CD14-positive monocyte (primary cell): ENCODE results near the gene TSPAN15. TPM values are rescaled to one million over a fixed set of nuclear protein-coding genes. Genes with fewer than 3 reads are reported as not detected.

Source experiments
- DNase-seq, 3 donors: peaks; one replicate each; pipeline ENCODE4 v3.0.0-alpha.2; 2011 to 2022
- H2AFZ ChIP-seq: 2 replicates; pipeline ENCODE4 v1.6.0; 2012; ENCODE audit warnings: mild to moderate bottlenecking, low read depth, low read length, inconsistent platforms; ENCODE audit not compliant: insufficient read depth, poor library complexity, severe bottlenecking
- H3K27ac ChIP-seq, 2 donors: 1 replicate in 1 of 2; 2 replicates in 1 of 2; pipeline ENCODE4 v1.5.1; 2012 to 2013; ENCODE audit warnings: low read length in 2 of 2, control low read depth in 1 of 2, inconsistent platforms in 1 of 2, low read depth in 1 of 2, mild to moderate bottlenecking in 1 of 2
- H3K27me3 ChIP-seq, 2 donors: one replicate each; pipeline versions ENCODE4 v1.6.0 to v1.6.1; 2011 to 2013; ENCODE audit warnings: low read length in 2 of 2; ENCODE audit not compliant: control insufficient read depth in 2 of 2, insufficient read depth in 2 of 2
- H3K36me3 ChIP-seq, 2 donors: replicated peaks in 1 of 2; 1 replicate in 1 of 2; 2 replicates in 1 of 2; pipeline versions ENCODE4 v1.5.1 to v1.6.1; 2012 to 2013; ENCODE audit warnings: low read length in 2 of 2, control low read depth in 1 of 2, inconsistent platforms in 1 of 2, mild to moderate bottlenecking in 1 of 2; ENCODE audit not compliant: insufficient read depth in 2 of 2, control insufficient read depth in 1 of 2
- H3K4me1 ChIP-seq, 2 donors: 1 replicate in 1 of 2; 2 replicates in 1 of 2; pipeline versions ENCODE4 v1.5.1 to v1.6.1; 2012 to 2013; ENCODE audit warnings: low read length in 2 of 2, control low read depth in 1 of 2, inconsistent platforms in 1 of 2, mild to moderate bottlenecking in 1 of 2, moderate library complexity in 1 of 2; ENCODE audit not compliant: insufficient read depth in 2 of 2, control insufficient read depth in 1 of 2
- H3K4me2 ChIP-seq: replicated peaks from 2 replicates; pipeline ENCODE3; 2012; ENCODE audit warnings: low read length, moderate library complexity, mild to moderate bottlenecking; ENCODE audit not compliant: poor library complexity, severe bottlenecking; ENCODE audit errors: extremely low read depth
- H3K4me3 ChIP-seq, 3 experiments: fragments of 200-600 bp in 1 of 3; sonication (generic) in 1 of 3; replicated peaks in 1 of 3; 1 replicate in 2 of 3; 2 replicates in 1 of 3; pipeline ENCODE4 v1.5.1; 2011 to 2013; ENCODE audit warnings: low read length in 3 of 3, mild to moderate bottlenecking in 3 of 3, control low read depth in 2 of 3, low read depth in 2 of 3, inconsistent platforms in 1 of 3, moderate library complexity in 1 of 3
- H3K79me2 ChIP-seq: 2 replicates; pipeline ENCODE4 v1.6.0; 2012; ENCODE audit warnings: mild to moderate bottlenecking, control low read depth, inconsistent platforms, low read length, moderate library complexity; ENCODE audit not compliant: insufficient read depth
- H3K9ac ChIP-seq: 2 replicates; pipeline ENCODE4 v1.6.0; 2017; ENCODE audit warnings: low read length, mild to moderate bottlenecking; ENCODE audit not compliant: insufficient read depth, poor library complexity, severe bottlenecking
- H3K9me3 ChIP-seq, 2 donors: replicated peaks in 1 of 2; 1 replicate in 1 of 2; 2 replicates in 1 of 2; pipeline versions ENCODE4 v1.5.1 to v1.6.1; 2012 to 2013; ENCODE audit warnings: low read length in 2 of 2, control low read depth in 1 of 2; ENCODE audit not compliant: control insufficient read depth in 1 of 2, insufficient read depth in 1 of 2
- H4K20me1 ChIP-seq: 2 replicates; pipeline ENCODE4 v1.6.0; 2012; ENCODE audit warnings: mild to moderate bottlenecking, low read length, control low read depth, moderate library complexity; ENCODE audit not compliant: insufficient read depth
- H3K27ac Mint-ChIP-seq, 7 donors: one replicate each; pipeline ENCODE4 v1.8.0; 2020; ENCODE audit warnings: mild to moderate bottlenecking in 7 of 7, mixed read lengths in 7 of 7, moderate library complexity in 6 of 7, inconsistent platforms in 2 of 7
- H3K27me3 Mint-ChIP-seq, 3 donors: one replicate each; pipeline ENCODE4 v1.8.0; 2021 to 2022; ENCODE audit warnings: low read depth in 3 of 3, mild to moderate bottlenecking in 3 of 3, mixed read lengths in 3 of 3, moderate library complexity in 3 of 3, inconsistent platforms in 1 of 3
- H3K36me3 Mint-ChIP-seq, 2 donors: one replicate each; pipeline ENCODE4 v1.8.0; 2020; ENCODE audit warnings: mixed read lengths in 2 of 2, inconsistent platforms in 1 of 2, mild to moderate bottlenecking in 1 of 2
- H3K4me1 Mint-ChIP-seq: one replicate; pipeline ENCODE4 v1.8.0; 2020; ENCODE audit warnings: mild to moderate bottlenecking, mixed read lengths
- H3K4me3 Mint-ChIP-seq, 2 donors: one replicate each; pipeline ENCODE4 v1.8.0; 2020; ENCODE audit warnings: mild to moderate bottlenecking in 2 of 2, mixed read lengths in 2 of 2, moderate library complexity in 1 of 2
- H3K9me3 Mint-ChIP-seq, 7 donors: one replicate each; pipeline ENCODE4 v1.8.0; 2020 to 2022; ENCODE audit warnings: mixed read lengths in 7 of 7, mild to moderate bottlenecking in 6 of 7, moderate library complexity in 6 of 7, inconsistent platforms in 2 of 7
- CTCF ChIP-seq: fragments of 200-600 bp; IDR thresholded peaks from one replicate; pipeline ENCODE4 v1.8.0; 2022; ENCODE audit warnings: antibody characterized with exemption, mild to moderate bottlenecking
- WGBS: methylation state at CpG from one replicate; pipeline ENCODE4 v1.1.5; 2013; ENCODE audit warnings: missing lambda C conversion rate; ENCODE audit not compliant: insufficient coverage; 5-methylcytosine and 5-hydroxymethylcytosine counted together
- intact Hi-C, 2 donors: fragments of 100-400 bp; cut with micrococcal nuclease; formaldehyde crosslinking; loops; one replicate each; pipeline versions ENCODE4 v1.15.0 to v1.15.1; 2023
- polyA plus RNA-seq, 3 donors: library from polyadenylated mRNA; depleted of rRNA in 1 of 3; unstranded in 2 of 3; stranded (reverse) in 1 of 3; fragments of 300-500 nt in 2 of 3; fragments of >200 nt in 1 of 3; fragmentation: Illumina TruSeq in 2 of 3; gene quantifications; 1 replicate in 2 of 3; 2 replicates in 1 of 3; pipeline ENCODE4 v1.2.3, GENCODE V29; 2012 to 2021

TSPAN15 gene
- polyA plus RNA-seq, 3 donors, result 0.22 to 0.39 TPM; not detected in 1

DNA sequence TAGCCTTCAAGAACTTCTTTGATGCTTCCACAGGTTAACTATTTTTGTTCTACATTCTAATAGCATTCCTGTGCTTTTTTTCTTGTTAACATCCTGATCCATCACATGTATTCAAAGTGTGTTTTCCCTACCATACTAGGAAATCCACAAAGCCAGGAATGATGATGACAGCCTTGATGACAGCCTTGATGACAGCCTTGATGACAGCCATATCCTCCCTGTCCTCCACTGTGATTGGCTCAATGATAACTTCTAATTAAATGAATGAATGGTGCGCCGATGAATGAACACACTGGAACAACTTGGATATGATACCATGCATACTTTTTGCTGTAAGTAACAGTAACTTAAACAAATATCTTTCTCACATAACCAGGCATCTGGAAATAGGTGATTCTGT, 26.2 kb upstream of the TSPAN15 start:
- Mint-ChIP-seq H3K4me1 (peaks cover 17% of the 10 kb centered on the region), H3K4me3 (no peak overlapping the region), H3K9me3 (peaks cover 0 to 3% (median 0%) of the 10 kb centered on the region in 7 donors), H3K36me3 (no peaks in the 10 kb centered on the region), H3K27me3 (peaks cover 3 to 11% (median 5%) of the 10 kb centered on the region in 3 donors), H3K27ac (peak overlapping the region in 1 of 7 donors; percentile 13)
- Histone ChIP-seq H2AFZ (no peak overlapping the region), H3K4me1 (peaks cover 6 to 10% of the 10 kb centered on the region in 2 donors), H4K20me1 (no peaks in the 10 kb centered on the region), H3K79me2 (no peaks in the 10 kb centered on the region), H3K4me3 (no peak overlapping the region), H3K4me2 (no peak overlapping the region), H3K27me3 (no peaks in the 10 kb centered on the region), H3K9me3 (no peaks in the 10 kb centered on the region), H3K36me3 (no peaks in the 10 kb centered on the region), H3K9ac (no peak overlapping the region), H3K27ac (no peak overlapping the region)
- no peak for DNase-seq
- no CpG with 5 or more reads among the region's 2 CpGs for WGBS
- intact Hi-C loops, result loop anchor here (5.0 kb wide), 1 partner anchor 82 kb away; no protein-coding TSS in a partner anchor
- TF ChIP-seq CTCF, result no peak

DNA sequence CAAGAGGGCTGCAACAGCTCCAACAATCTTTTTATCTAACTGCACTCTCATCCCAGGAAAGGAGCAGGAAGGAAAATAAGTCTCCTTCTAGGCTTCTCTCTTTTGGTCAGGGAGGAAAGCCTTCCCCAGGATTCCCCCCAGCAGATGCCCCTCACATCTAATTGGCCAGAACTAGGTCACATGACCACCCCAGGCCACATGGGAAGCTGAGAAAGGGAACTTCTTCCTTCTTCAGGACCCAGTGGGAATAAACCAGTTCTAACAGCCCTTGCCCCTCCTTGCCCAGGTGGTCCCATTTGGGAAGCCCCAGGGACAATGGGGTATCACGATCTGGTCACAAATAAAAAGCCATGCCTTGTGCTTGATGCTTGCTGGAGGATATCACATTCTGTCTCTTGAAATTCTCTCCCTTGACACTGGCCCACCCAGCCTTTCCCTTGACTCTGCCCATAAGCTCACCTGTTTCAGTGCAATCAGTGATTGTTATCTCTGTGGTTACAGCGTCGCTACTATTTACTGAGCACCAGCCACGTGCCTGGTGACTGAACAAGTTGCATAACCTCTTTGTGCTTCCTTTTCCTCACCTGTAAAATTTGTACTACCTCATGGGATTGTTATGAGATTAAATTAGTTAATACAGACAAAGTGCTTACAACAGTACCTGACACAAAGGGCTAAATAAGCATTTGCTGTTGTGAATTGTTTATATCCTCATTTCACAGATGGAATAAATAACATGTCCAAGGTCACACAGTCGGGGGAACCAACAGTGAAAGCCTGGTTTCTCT, 25.6 kb upstream of the TSPAN15 start:
- intact Hi-C loops, result loop anchor here (5.0 kb wide), 1 partner anchor 82 kb away; no protein-coding TSS in a partner anchor
- peaks cover 6 to 10% of the 10 kb centered on the region in 2 donors for H3K4me1 ChIP-seq
- no peak overlapping the region for H3K27ac ChIP-seq
- no peaks in the 10 kb centered on the region for H3K9me3 ChIP-seq
- H3K36me3 Mint-ChIP-seq, result no peaks in the 10 kb centered on the region
- peaks cover 17% of the 10 kb centered on the region for H3K4me1 Mint-ChIP-seq
- H3K4me2 ChIP-seq, result no peak overlapping the region
- no peaks in the 10 kb centered on the region for H3K79me2 ChIP-seq
- peak overlapping the region; percentile 31 for H2AFZ ChIP-seq
- no peaks in the 10 kb centered on the region for H3K36me3 ChIP-seq
- DNase-seq, result peak in 1 of 3 donors; percentile 31
- H3K4me3 Mint-ChIP-seq, result no peak overlapping the region
- H3K4me3 ChIP-seq, result no peak overlapping the region
- TF ChIP-seq CTCF, result no peak
- peaks cover 3 to 11% (median 5%) of the 10 kb centered on the region in 3 donors for H3K27me3 Mint-ChIP-seq
- no peak overlapping the region for H3K27ac Mint-ChIP-seq
- WGBS, result 100% methylated on average over 1 of the region's 5 CpGs
- no peak overlapping the region for H3K9ac ChIP-seq
- no peaks in the 10 kb centered on the region for H3K27me3 ChIP-seq
- H4K20me1 ChIP-seq, result no peaks in the 10 kb centered on the region
- H3K9me3 Mint-ChIP-seq, result peaks cover 0 to 3% (median 0%) of the 10 kb centered on the region in 7 donors
